GM12892 (cell line): ENCODE results near the gene C17orf100.
A peak's percentile ranks its signal among the peaks of the same experiment; 100 is the strongest.
"Not testable (repeated sequence)": the region's sequence is repeated elsewhere in the genome, so short reads cannot be mapped to it uniquely, and the experiment has no call there.

Experiments used
- DNase-seq: peaks from one replicate; pipeline ENCODE4 v3.0.0; 2011; ENCODE audit not compliant: insufficient read length
- FAIRE-seq: peaks from 2 replicates; lab custom pipeline; 2011; peaks lifted over from hg19 to GRCh38; lab: Jason Lieb, UNC
- POLR2A ChIP-seq: IDR thresholded peaks from 2 replicates; pipeline ENCODE4 v1.6.1; 2011; ENCODE audit warnings: low read depth, low read length, control low read depth
- POLR2AphosphoS5 ChIP-seq: IDR thresholded peaks from 2 replicates; pipeline ENCODE4 v1.6.1; 2011; ENCODE audit warnings: low read depth, low read length, control low read depth
- TAF1 ChIP-seq: IDR thresholded peaks from 2 replicates; pipeline ENCODE4 v1.6.1; 2011; ENCODE audit warnings: low read depth, mild to moderate bottlenecking, control low read depth, low read length, borderline replicate concordance

The C17orf100 gene

GRCh38 chr17:6648181-6648580, 3.4 kb upstream of the C17orf100 start:
- no peak for TF ChIP-seq POLR2AphosphoS5
- TF ChIP-seq TAF1, result no peak
- no peak for TF ChIP-seq POLR2A
- DNase-seq, result no peak
- no peak for FAIRE-seq

GRCh38 chr17:6651919-6652452, 424 bp downstream of the C17orf100 start:
- DNase-seq (no peak), FAIRE-seq (no peak)
- TF ChIP-seq TAF1 (no peak), POLR2A (no peak), POLR2AphosphoS5 (no peak)

- FAIRE-seq, result no peak
- no peak for TF ChIP-seq POLR2A
- TF ChIP-seq POLR2AphosphoS5, result no peak
- no peak for TF ChIP-seq TAF1
- no peak for DNase-seq
These were observed 3.5 kb downstream of the C17orf100 start for GRCh38 chr17:6654841-6655731.

GRCh38 chr17:6655732-6656361, 4.3 kb downstream of the C17orf100 start:
- FAIRE-seq, result peak; percentile 79
- DNase-seq, result not testable (repeated sequence)

GRCh38 chr17:6656797-6657632, 5.5 kb downstream of the C17orf100 start:
- TF ChIP-seq TAF1, result peak; percentile 73
- peak; percentile 86 for FAIRE-seq
- DNase-seq, result not testable (repeated sequence)

- FAIRE-seq (peak; percentile 77), DNase-seq (no peak)
- no peak for TF ChIP-seq POLR2A
- TF ChIP-seq TAF1, result no peak
- TF ChIP-seq POLR2AphosphoS5, result no peak
These were observed 6.2 kb downstream of the C17orf100 start for GRCh38 chr17:6657633-6658287.

GRCh38 chr17:6658411-6658810, 6.8 kb downstream of the C17orf100 start:
- DNase-seq, FAIRE-seq: not testable (repeated sequence)

- DNase-seq, result no peak
- peak; percentile 57 for FAIRE-seq
- TF ChIP-seq TAF1 (no peak), POLR2A (no peak), POLR2AphosphoS5 (no peak)
These were observed 8.5 kb downstream of the C17orf100 start for GRCh38 chr17:6660101-6660500.

GRCh38 chr17:6660805-6661463, 9.4 kb downstream of the C17orf100 start:
- TF ChIP-seq TAF1 (no peak), POLR2AphosphoS5 (no peak), POLR2A (no peak)
- peak; percentile 99 for FAIRE-seq
- DNase-seq, result no peak

GRCh38 chr17:6661464-6661848, 9.9 kb downstream of the C17orf100 start:
- TF ChIP-seq POLR2AphosphoS5 (no peak), TAF1 (no peak), POLR2A (no peak)
- no peak for FAIRE-seq
- DNase-seq, result no peak

GRCh38 chr17:6663200-6663599, 11.6 kb downstream of the C17orf100 start:
- not testable (repeated sequence) for DNase-seq, FAIRE-seq
